K562 (cell line): Measurements from ENCODE around the gene TGFB2. TPM values are rescaled to one million over a fixed set of nuclear protein-coding genes. Genes with fewer than 3 reads are reported as not detected.

ENCODE experiments used
- ARID4B ChIP-seq: sonication (generic); formaldehyde crosslinking; IDR thresholded peaks from 2 replicates; pipeline ENCODE4 v1.8.0; 2022; ENCODE audit warnings: mild to moderate bottlenecking, missing genetic modification reagents
- ATF7 ChIP-seq: fragments of 450-650 bp; IDR thresholded peaks from 2 replicates; pipeline ENCODE4 v1.7.1; 2014; ENCODE audit warnings: mild to moderate bottlenecking, moderate library complexity
- CBX2 ChIP-seq: fragments of 200-600 bp; sonication (generic); IDR thresholded peaks from one replicate; pipeline ENCODE4 v1.6.1; 2012; ENCODE audit warnings: mild to moderate bottlenecking, low read length, inconsistent platforms; ENCODE audit not compliant: insufficient read depth, poor library complexity, severe bottlenecking
- ETV6 ChIP-seq, 3 experiments: fragments of 150-350 bp in 1 of 3; sonication (generic) in 1 of 3; formaldehyde crosslinking in 1 of 3; IDR thresholded peaks; 2 replicates each; pipeline versions ENCODE4 v1.6.1 to v1.8.0; 2014 to 2022; ENCODE audit warnings: borderline replicate concordance in 2 of 3, low read depth in 2 of 3, antibody characterized with exemption in 1 of 3, low read length in 1 of 3, mild to moderate bottlenecking in 1 of 3, missing genetic modification reagents in 1 of 3
- ID3 ChIP-seq, 2 experiments: fragments of 250-450 bp in 1 of 2; fragments of 450-650 bp in 1 of 2; sonication (Bioruptor Pico) in 1 of 2; IDR thresholded peaks; 2 replicates each; pipeline versions ENCODE4 v1.6.1 to v1.8.0; 2016 to 2021; ENCODE audit warnings: mild to moderate bottlenecking in 2 of 2, moderate library complexity in 2 of 2, missing compliant biosample characterization in 1 of 2, missing genetic modification characterization in 1 of 2
- ILF3 ChIP-seq: fragments of 450-650 bp; IDR thresholded peaks from 2 replicates; pipeline ENCODE4 v1.6.1; 2018; ENCODE audit warnings: antibody characterized with exemption, mild to moderate bottlenecking, moderate library complexity, borderline replicate concordance
- KAT2B ChIP-seq: IDR thresholded peaks from one replicate; pipeline ENCODE4 v1.6.1; 2012; ENCODE audit warnings: low read depth, mild to moderate bottlenecking, control low read depth, inconsistent platforms, low read length, moderate library complexity
- KLF13 ChIP-seq: fragments of 450-650 bp; IDR thresholded peaks from 2 replicates; pipeline ENCODE4 v1.6.1; 2016; ENCODE audit warnings: missing genetic modification characterization, low read depth, mild to moderate bottlenecking, missing compliant biosample characterization, moderate library complexity, borderline replicate concordance
- POLR2G ChIP-seq: fragments of 200-400 bp; formaldehyde crosslinking; IDR thresholded peaks from 2 replicates; pipeline ENCODE4 v1.6.1; 2017; ENCODE audit warnings: low read depth, mild to moderate bottlenecking, antibody characterized with exemption, low read length, moderate library complexity
- RUNX1 ChIP-seq: sonication (generic); IDR thresholded peaks from 2 replicates; pipeline ENCODE4 v1.6.1; 2016; ENCODE audit warnings: antibody characterized with exemption, low read depth
- ZNF121 ChIP-seq: sonication (generic); formaldehyde crosslinking; conservative IDR thresholded peaks from 2 replicates; pipeline ENCODE4 v1.8.0; 2022; ENCODE audit warnings: missing genetic modification reagents
- ZNF23 ChIP-seq: fragments of 250-450 bp; sonication (Bioruptor Pico); IDR thresholded peaks from 2 replicates; pipeline ENCODE4 v1.4.0; 2020; ENCODE audit warnings: mild to moderate bottlenecking
- ZNF3 ChIP-seq: fragments of 250-450 bp; sonication (Bioruptor Pico); IDR thresholded peaks from 2 replicates; pipeline ENCODE4 v1.5.0; 2021; ENCODE audit warnings: mild to moderate bottlenecking, moderate library complexity
- ZNF347 ChIP-seq: fragments of 450-650 bp; formaldehyde crosslinking; IDR thresholded peaks from 2 replicates; pipeline ENCODE4 v1.4.0; 2020; ENCODE audit warnings: low read depth, mild to moderate bottlenecking, moderate library complexity
- ZNF445 ChIP-seq: fragments of 250-450 bp; sonication (Bioruptor Pico); IDR thresholded peaks from 2 replicates; pipeline ENCODE4 v1.4.0; 2020; ENCODE audit warnings: low read depth, mild to moderate bottlenecking, moderate library complexity
- ZNF696 ChIP-seq: fragments of 250-450 bp; sonication (Bioruptor Pico); conservative IDR thresholded peaks from 2 replicates; pipeline ENCODE4 v1.4.0; 2020; ENCODE audit warnings: mild to moderate bottlenecking, moderate library complexity
- polyA plus RNA-seq, 8 experiments: library from polyadenylated mRNA; depleted of rRNA in 4 of 8; stranded (reverse) in 5 of 8; unstranded in 3 of 8; fragments of >200 nt; fragmentation: Nextera tagmentation in 2 of 8; fragmentation: Illumina TruSeq in 1 of 8; extraction: Ambion mirVana in 2 of 8; extraction: Trizol in 1 of 8; gene quantifications; 2 replicates each; pipeline versions ENCODE4 v1.2.1 to v1.2.3, GENCODE V29; 2011 to 2014; ENCODE audit warnings: inconsistent platforms in 1 of 8, missing spikeins in 1 of 8
- total RNA-seq, 7 experiments: library from RNA; depleted of rRNA in 6 of 7; stranded (reverse); fragments of >200 nt in 6 of 7; fragmentation: Illumina TruSeq in 2 of 7; extraction: Trizol in 2 of 7; gene quantifications; 2 replicates each; pipeline versions ENCODE4 v1.2.1 to v1.2.3, GENCODE V29; 2011 to 2021; ENCODE audit warnings: low replicate concordance in 1 of 7
- TF ChIP-seq, protein P1 (sequence below): fragments of 450-650 bp; IDR thresholded peaks from 2 replicates; pipeline ENCODE4 v1.6.1; 2016; ENCODE audit warnings: low read depth, mild to moderate bottlenecking, moderate library complexity
- TF ChIP-seq, protein P2 (sequence below): fragments of 450-650 bp; IDR thresholded peaks from 2 replicates; pipeline ENCODE4 v1.6.1; 2016; ENCODE audit warnings: borderline replicate concordance

The TGFB2 gene
- total and polyA plus RNA-seq, 9 of the 15 experiments (the other 6 are each of a cell fraction or from before 2014, with no cell fraction given), result 0.03 to 0.41 (median 0.11) TPM; not detected in 3

DNA sequence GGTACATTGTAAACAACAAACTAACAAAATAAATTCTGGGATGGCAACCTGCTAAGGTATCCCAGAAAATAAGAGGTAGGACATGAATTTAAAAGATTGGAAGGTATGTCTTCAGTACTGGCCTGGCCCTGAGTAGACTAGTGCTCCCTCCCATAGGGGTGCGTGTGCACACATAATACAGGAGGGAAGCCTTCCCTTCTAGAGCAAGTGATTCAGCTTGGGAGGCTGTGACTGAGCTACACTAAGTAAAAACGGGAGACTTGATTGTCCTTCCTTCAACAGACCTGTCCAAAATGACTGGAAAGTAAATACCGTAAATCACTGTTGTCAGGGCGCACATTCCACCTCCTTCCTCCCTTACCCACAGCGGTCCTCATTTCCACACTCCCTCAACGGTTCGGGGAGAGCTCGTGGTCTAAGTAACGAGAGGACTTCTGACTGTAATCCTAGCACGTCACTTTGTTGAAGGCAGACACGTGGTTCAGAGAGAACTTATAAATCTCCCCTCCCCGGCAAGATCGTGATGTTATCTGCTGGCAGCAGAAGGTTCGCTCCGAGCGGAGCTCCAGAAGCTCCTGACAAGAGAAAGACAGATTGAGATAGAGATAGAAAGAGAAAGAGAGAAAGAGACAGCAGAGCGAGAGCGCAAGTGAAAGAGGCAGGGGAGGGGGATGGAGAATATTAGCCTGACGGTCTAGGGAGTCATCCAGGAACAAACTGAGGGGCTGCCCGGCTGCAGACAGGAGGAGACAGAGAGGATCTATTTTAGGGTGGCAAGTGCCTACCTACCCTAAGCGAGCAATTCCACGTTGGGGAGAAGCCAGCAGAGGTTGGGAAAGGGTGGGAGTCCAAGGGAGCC lies at the start of gene TGFB2 (continued):
- TF ChIP-seq, protein P1, sequence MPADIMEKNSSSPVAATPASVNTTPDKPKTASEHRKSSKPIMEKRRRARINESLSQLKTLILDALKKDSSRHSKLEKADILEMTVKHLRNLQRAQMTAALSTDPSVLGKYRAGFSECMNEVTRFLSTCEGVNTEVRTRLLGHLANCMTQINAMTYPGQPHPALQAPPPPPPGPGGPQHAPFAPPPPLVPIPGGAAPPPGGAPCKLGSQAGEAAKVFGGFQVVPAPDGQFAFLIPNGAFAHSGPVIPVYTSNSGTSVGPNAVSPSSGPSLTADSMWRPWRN, result 0 out of 2 replicates have a peak, but pooled peaks have one; percentile 37
- no peak for TF ChIP-seq ID3 (CRISPR knock-in tag; IDR thresholded peaks at IDR 0.05)
- no peak for TF ChIP-seq ID3 (tag; IDR thresholded peaks at IDR 0.05)
- TF ChIP-seq ZNF347 (CRISPR knock-in tag), result no peak
- TF ChIP-seq ZNF696 (CRISPR knock-in tag), result no peak
- no peak for TF ChIP-seq ILF3
- no peak for TF ChIP-seq ARID4B (CRISPR knock-in tag)
- TF ChIP-seq ATF7, result peak; percentile 47; the same call in 1 of the 2 replicates
- no peak for TF ChIP-seq RUNX1
- TF ChIP-seq ZNF121, result no peak
- TF ChIP-seq CBX2, result no peak
- no peak for TF ChIP-seq ZNF23 (CRISPR knock-in tag)
- TF ChIP-seq KLF13 (tag), result no peak
- TF ChIP-seq, protein P2, sequence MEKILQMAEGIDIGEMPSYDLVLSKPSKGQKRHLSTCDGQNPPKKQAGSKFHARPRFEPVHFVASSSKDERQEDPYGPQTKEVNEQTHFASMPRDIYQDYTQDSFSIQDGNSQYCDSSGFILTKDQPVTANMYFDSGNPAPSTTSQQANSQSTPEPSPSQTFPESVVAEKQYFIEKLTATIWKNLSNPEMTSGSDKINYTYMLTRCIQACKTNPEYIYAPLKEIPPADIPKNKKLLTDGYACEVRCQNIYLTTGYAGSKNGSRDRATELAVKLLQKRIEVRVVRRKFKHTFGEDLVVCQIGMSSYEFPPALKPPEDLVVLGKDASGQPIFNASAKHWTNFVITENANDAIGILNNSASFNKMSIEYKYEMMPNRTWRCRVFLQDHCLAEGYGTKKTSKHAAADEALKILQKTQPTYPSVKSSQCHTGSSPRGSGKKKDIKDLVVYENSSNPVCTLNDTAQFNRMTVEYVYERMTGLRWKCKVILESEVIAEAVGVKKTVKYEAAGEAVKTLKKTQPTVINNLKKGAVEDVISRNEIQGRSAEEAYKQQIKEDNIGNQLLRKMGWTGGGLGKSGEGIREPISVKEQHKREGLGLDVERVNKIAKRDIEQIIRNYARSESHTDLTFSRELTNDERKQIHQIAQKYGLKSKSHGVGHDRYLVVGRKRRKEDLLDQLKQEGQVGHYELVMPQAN, result no peak; the same call in 1 of the 2 replicates
- no peak for TF ChIP-seq POLR2G
- no peak for TF ChIP-seq ZNF3 (CRISPR knock-in tag)
- TF ChIP-seq ETV6 (IDR thresholded peaks at IDR 0.05; ENCODE audit: borderline replicate concordance in 1 of 2, low read depth in 2 of 2, low read length in 1 of 2), result no peak
- TF ChIP-seq ETV6 (CRISPR knock-in tag; IDR thresholded peaks at IDR 0.05; ENCODE audit: borderline replicate concordance), result no peak
- no peak for TF ChIP-seq ZNF445 (CRISPR knock-in tag)
- TF ChIP-seq KAT2B, result no peak
